Central memory CD8-positive, alpha-beta T cell (primary cell): ENCODE results near the gene GABRB2.

ENCODE experiments used
- ATAC-seq: fragments of 150-1000 bp; cut with Tn5 transposase; replicated peaks from 2 replicates; pipeline ENCODE4 v1.10.0; 2022; ENCODE audit warnings: mild to moderate bottlenecking, moderate FRiP score, moderate number of reproducible peaks; ENCODE audit not compliant: poor library complexity, severe bottlenecking; ENCODE audit errors: extremely low read depth
- DNase-seq, 2 donors: peaks; one replicate each; pipeline ENCODE4 v3.0.0; 2021; ENCODE audit warnings: low spot score in 2 of 2
- H3K27ac Mint-ChIP-seq: one replicate; pipeline ENCODE4 v1.8.0; 2022; ENCODE audit warnings: low read depth, mild to moderate bottlenecking, moderate library complexity, mixed read lengths
- H3K27me3 Mint-ChIP-seq: one replicate; pipeline ENCODE4 v1.8.0; 2022; ENCODE audit warnings: mixed read lengths
- H3K36me3 Mint-ChIP-seq: one replicate; pipeline ENCODE4 v1.8.0; 2022; ENCODE audit warnings: mild to moderate bottlenecking, moderate library complexity, mixed read lengths; ENCODE audit not compliant: insufficient read depth
- H3K4me1 Mint-ChIP-seq: one replicate; pipeline ENCODE4 v1.8.0; 2022; ENCODE audit warnings: mixed read lengths
- H3K4me3 Mint-ChIP-seq: one replicate; pipeline ENCODE4 v1.8.0; 2022; ENCODE audit warnings: mild to moderate bottlenecking, moderate library complexity, mixed read lengths
- H3K9me3 Mint-ChIP-seq: one replicate; pipeline ENCODE4 v1.8.0; 2022; ENCODE audit warnings: mixed read lengths

Gene GABRB2

DNA sequence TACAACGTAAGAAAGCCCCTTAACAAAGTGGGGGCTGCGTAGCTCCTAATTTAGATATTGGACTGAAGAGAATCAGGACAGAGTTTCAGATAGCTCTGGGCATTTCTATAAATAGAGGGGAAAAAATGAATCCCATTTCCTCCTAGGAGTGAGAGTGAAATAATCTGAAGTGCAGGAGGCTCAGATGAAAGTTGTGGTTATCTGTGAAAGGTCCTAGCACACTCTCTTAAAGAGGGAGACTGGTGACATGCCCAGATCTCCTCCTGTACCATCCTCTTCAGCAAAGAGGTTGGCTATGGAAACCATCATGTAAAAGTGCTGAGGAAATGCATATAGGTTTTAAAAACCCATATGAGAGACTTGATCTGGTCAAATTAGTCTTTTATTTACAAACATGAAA is 143.4 kb downstream of the GABRB2 start:
- H3K36me3 Mint-ChIP-seq, result no peaks in the 10 kb centered on the region
- H3K9me3 Mint-ChIP-seq, result no peaks in the 10 kb centered on the region
- no peak for ATAC-seq
- H3K27ac Mint-ChIP-seq, result no peak overlapping the region
- DNase-seq, result no peak
- H3K4me3 Mint-ChIP-seq, result no peak overlapping the region
- H3K4me1 Mint-ChIP-seq, result no peaks in the 10 kb centered on the region
- no peaks in the 10 kb centered on the region for H3K27me3 Mint-ChIP-seq

DNA sequence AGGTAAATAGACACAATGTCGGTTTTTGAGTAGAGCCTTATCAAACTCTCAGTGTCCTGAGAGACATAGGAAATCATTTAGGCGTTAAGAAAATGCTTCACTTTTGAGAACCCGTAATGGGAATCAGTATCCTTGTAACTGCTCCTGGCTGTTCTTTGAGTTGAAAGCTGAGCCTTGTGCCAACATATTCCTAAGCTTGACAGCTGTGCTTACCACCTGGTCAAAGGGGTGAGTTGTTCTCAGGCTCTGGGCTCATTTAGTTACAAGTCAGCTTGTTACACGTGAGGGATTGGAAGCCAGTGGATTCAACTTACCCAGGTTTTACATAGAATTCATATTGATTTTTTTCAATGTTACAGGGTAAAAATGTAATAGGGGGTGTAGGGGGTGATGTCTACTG is 145.9 kb downstream of the GABRB2 start:
- H3K4me3 Mint-ChIP-seq, result no peak overlapping the region

DNA sequence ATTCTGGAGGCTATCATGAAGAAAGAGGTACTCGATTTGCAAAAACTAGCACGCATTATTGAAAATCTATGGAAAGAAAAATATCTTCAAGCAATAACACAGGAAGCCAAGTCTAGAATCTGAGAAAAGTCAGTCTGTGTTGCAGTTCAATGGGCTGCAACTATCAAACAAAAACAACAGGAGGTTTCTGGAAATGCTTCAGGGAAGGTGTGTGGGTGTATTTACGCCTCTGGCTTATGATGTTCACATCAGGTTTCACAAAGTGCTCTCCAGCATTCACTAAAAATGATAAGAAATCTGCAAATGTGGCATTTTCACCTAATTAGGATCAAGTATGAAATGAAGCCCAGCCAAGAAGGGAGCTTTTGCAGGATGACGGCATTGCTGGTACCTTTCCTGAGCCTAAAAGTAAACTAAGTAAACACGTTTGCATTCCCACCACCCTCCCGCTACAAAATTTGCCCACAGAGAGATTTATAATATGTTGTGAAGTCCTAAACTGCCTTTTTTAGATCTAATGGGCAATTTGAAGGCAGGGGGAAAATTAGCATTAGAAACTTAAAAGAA is 146.4 kb downstream of the GABRB2 start:
- Mint-ChIP-seq H3K9me3 (no peaks in the 10 kb centered on the region), H3K4me3 (no peak overlapping the region), H3K4me1 (no peaks in the 10 kb centered on the region), H3K27me3 (no peaks in the 10 kb centered on the region), H3K27ac (no peak overlapping the region), H3K36me3 (no peaks in the 10 kb centered on the region)
- ATAC-seq (no peak), DNase-seq (no peak)

More for the DNA sequence above, 145.9 kb downstream of the GABRB2 start:
- H3K27ac Mint-ChIP-seq, result no peak overlapping the region
- DNase-seq (no peak), ATAC-seq (no peak)
- no peaks in the 10 kb centered on the region for H3K27me3 Mint-ChIP-seq
- H3K4me1 Mint-ChIP-seq, result no peaks in the 10 kb centered on the region
- no peaks in the 10 kb centered on the region for H3K36me3 Mint-ChIP-seq
- no peaks in the 10 kb centered on the region for H3K9me3 Mint-ChIP-seq

DNA sequence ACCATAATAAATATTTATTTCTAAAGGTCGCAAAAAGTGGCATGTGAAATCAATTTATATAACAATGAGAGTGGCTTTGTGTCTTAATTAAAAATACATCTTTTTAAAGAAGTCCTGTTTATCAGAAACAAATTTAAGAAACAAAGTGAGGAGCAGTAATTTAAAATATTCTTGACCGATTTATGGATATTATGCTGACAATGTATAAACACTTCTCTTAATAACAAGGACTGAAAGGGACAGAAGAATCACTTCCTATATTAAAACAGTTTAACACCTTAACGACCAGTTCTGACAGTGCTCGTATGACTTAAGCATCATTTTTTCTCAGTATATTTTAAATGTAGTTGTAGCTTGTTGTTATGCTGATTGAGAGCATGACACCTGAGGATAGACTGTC is 149.1 kb downstream of the GABRB2 start:
- Mint-ChIP-seq H3K4me3 (no peak overlapping the region), H3K27me3 (no peaks in the 10 kb centered on the region), H3K9me3 (no peaks in the 10 kb centered on the region), H3K27ac (no peak overlapping the region), H3K4me1 (no peaks in the 10 kb centered on the region), H3K36me3 (no peaks in the 10 kb centered on the region)
- ATAC-seq, result no peak
- DNase-seq, result no peak

DNA sequence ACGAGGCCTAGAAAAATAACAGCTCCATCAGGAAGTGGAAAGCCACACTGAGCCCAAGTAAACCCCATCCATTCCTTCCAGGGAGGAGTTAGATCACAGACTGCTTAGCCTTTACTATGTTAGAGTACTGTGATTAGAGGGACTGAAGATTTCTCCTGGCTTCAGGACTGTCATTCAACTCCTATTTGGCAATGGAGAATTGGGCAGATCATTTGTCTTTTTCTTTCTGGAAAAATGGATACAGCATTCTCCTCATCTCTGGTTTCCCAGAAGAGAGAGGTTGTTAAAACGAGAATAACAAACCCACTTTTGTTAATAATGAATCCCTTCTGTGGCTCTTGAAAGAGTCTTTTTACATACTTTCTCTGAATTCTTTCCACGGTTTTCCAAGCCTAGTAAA is 150.4 kb downstream of the GABRB2 start:
- Mint-ChIP-seq H3K27me3 (no peaks in the 10 kb centered on the region), H3K27ac (no peak overlapping the region), H3K36me3 (no peaks in the 10 kb centered on the region), H3K9me3 (no peaks in the 10 kb centered on the region), H3K4me3 (no peak overlapping the region), H3K4me1 (no peaks in the 10 kb centered on the region)
- DNase-seq (no peak), ATAC-seq (no peak)

DNA sequence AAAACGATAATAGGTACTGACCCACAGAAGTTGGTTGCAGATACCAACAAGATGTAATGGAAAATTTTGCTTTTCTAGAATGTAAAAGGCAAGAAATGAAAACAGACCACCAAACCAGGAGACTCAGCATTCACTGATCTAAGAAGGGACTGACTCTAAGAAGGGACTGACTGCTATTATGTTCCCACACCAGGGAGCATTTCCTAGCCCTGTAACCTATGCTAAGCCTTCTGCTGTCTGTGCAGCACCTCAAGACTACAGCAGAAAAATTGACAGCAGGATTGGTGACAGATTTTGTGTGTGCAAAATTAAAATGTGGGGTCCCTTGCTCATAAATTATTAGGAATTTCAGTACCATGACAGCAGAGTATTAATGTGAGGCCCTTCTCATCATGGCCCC is 154.8 kb downstream of the GABRB2 start:
- no peak for ATAC-seq
- Mint-ChIP-seq H3K9me3 (no peaks in the 10 kb centered on the region), H3K4me1 (no peaks in the 10 kb centered on the region), H3K4me3 (no peak overlapping the region), H3K27ac (no peak overlapping the region), H3K27me3 (no peaks in the 10 kb centered on the region), H3K36me3 (no peaks in the 10 kb centered on the region)
- DNase-seq, result no peak

DNA sequence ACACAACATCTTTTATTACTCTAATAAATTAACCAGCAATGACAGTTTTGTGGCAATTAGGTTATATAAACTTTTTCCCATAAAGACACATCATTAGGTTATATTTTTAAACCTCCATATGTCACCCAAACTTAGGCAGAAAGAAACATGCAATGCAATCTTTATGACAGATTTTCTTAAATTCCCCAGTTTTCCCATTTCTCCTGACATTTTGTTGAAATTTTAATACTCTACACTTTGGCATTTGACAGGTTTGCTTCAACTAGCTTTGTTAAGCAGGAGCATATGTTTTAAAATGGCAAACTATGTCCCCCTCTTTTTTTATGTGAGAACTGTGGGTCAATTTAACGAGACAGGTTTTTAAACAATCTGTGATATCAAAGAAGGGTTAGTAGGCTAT is 155.5 kb downstream of the GABRB2 start:
- no peaks in the 10 kb centered on the region for H3K36me3 Mint-ChIP-seq
- no peak overlapping the region for H3K27ac Mint-ChIP-seq
- no peak for DNase-seq
- H3K4me3 Mint-ChIP-seq, result no peak overlapping the region
- no peak for ATAC-seq
- no peaks in the 10 kb centered on the region for H3K4me1 Mint-ChIP-seq
- H3K9me3 Mint-ChIP-seq, result no peaks in the 10 kb centered on the region
- H3K27me3 Mint-ChIP-seq, result no peaks in the 10 kb centered on the region

DNA sequence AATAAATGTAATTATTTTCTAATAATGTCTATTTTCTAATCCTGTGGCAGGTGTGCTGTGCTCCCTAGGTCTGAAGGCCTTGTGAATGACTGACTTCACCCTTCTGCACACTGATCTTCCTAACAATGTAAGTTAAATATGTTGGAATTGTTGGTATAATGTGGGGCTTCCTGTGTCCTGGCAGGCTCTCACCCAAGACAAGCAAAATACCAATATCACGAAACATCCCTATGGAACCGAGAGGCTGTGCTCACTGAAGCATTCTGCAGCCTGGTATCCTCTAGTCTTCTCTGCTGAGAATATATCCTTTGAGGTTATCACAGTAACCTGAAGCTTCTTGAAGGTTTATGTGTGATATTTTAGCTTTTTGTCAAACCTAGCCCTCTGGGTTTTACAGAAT is 159.4 kb downstream of the GABRB2 start:
- Mint-ChIP-seq H3K36me3 (no peaks in the 10 kb centered on the region), H3K9me3 (peaks cover 11% of the 10 kb centered on the region), H3K4me1 (no peaks in the 10 kb centered on the region), H3K27me3 (no peaks in the 10 kb centered on the region), H3K4me3 (no peak overlapping the region), H3K27ac (no peak overlapping the region)
- ATAC-seq, result no peak
- no peak for DNase-seq

DNA sequence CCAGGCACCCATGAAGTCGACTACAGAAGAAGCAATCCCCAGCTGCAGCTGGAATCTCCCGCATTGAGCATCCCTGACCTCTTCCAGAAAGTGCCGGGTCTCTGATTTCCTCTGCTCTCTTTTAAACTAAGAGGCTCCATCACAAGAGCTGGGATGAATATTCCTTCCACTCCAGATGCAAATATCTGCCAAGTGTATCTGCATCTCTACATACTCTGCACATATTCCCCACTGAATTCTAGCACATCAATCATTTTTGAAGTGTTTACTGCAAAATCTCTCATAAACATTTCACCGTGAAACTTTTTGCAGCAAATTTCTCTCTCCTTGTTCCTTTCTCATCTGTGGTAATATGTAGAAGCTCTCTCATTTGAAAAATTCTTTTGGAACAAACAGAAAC is 161.5 kb downstream of the GABRB2 start:
- ATAC-seq, result no peak
- Mint-ChIP-seq H3K36me3 (no peaks in the 10 kb centered on the region), H3K4me1 (no peaks in the 10 kb centered on the region), H3K9me3 (peaks cover 11% of the 10 kb centered on the region), H3K27me3 (no peaks in the 10 kb centered on the region), H3K4me3 (no peak overlapping the region), H3K27ac (no peak overlapping the region)
- DNase-seq, result no peak

DNA sequence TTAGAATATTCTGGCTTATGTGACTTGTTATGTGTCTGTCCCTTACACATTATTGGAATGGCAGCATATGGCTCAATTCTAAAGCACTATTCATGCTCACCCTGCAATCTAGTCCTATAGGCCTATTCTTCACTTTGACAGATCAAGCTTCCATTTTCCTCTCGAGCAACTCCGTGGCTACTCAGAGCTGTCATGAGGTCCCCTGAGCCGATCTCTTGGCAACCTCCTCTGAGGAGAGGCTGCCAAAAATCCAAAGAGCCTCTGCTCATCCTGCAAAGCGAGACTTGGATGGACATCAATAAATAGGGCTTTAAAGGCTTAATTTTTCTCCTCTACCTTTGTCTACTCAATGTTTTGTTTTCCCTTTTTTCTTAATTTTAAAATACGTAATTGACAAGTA is 163.8 kb downstream of the GABRB2 start:
- Mint-ChIP-seq H3K27me3 (no peaks in the 10 kb centered on the region), H3K36me3 (no peaks in the 10 kb centered on the region), H3K4me3 (no peak overlapping the region), H3K27ac (no peak overlapping the region), H3K4me1 (no peaks in the 10 kb centered on the region), H3K9me3 (peaks cover 11% of the 10 kb centered on the region)
- DNase-seq, result no peak
- no peak for ATAC-seq

DNA sequence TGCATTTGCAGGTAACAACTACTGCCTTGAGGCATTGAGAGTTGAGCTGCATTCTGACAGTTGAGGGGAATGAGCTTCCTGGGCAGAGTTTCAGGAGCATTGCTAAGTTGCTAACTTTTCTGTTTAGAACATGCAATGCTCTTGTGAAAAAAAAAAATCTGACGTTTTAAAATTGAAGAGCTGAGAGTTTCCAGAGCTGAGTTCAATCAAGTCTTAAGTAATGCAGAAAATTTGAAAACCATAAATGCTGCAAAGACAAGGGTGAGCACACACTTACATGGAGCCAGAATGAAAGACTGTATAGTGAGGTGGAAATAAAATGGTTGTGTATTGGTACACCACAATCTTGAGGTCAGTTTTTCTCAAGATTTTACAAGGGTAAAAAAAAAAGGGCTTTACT is 166.0 kb downstream of the GABRB2 start:
- no peak overlapping the region for H3K27ac Mint-ChIP-seq
- H3K27me3 Mint-ChIP-seq, result no peaks in the 10 kb centered on the region

DNA sequence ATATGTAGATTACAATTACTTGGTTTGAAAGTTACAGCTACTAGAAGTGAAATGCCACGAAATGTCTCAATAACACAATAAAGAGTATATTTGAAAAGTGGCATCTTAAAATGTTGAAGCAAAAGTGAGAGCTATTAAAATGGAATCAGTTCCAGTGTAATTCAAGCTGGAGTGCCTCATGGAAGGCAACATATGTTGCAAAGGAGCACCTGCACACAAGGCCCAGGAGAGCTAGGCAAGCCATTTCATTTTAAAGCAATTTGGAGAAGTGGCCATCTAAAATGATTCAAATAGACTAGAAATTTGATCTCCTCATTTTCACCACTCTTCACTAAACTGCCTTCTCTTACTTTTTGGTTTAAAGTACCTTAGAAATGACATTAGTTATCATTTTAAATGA is 167.8 kb downstream of the GABRB2 start:
- Mint-ChIP-seq H3K4me3 (no peak overlapping the region), H3K27me3 (no peaks in the 10 kb centered on the region), H3K27ac (no peak overlapping the region), H3K4me1 (no peaks in the 10 kb centered on the region), H3K36me3 (no peaks in the 10 kb centered on the region), H3K9me3 (no peaks in the 10 kb centered on the region)
- DNase-seq (no peak), ATAC-seq (no peak)

More for the DNA sequence above, 166.0 kb downstream of the GABRB2 start:
- DNase-seq (no peak), ATAC-seq (no peak)
- no peak overlapping the region for H3K4me3 Mint-ChIP-seq
- no peaks in the 10 kb centered on the region for H3K36me3 Mint-ChIP-seq
- no peaks in the 10 kb centered on the region for H3K4me1 Mint-ChIP-seq
- H3K9me3 Mint-ChIP-seq, result peaks cover 6% of the 10 kb centered on the region

DNA sequence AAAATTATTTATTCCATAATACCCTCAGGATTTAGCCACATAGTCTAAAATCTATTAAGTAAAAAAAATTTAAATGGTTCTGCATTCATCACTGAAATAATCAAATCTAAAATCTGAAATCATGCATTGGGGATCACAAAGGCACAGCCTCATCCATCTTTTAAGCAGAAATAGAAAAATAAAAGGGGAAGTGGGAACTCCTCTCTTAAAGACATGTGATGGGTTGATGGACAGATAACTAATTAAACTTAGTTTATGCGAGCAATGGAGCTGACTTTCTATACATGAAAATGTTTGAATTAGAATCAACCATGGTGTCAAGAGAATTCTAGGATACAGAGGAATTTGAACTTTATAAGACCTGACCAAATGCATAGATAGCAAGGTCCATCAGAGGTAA is 170.5 kb downstream of the GABRB2 start:
- Mint-ChIP-seq H3K4me1 (no peaks in the 10 kb centered on the region), H3K9me3 (no peaks in the 10 kb centered on the region), H3K27ac (no peak overlapping the region), H3K4me3 (no peak overlapping the region), H3K27me3 (no peaks in the 10 kb centered on the region), H3K36me3 (no peaks in the 10 kb centered on the region)
- ATAC-seq (no peak), DNase-seq (no peak)

DNA sequence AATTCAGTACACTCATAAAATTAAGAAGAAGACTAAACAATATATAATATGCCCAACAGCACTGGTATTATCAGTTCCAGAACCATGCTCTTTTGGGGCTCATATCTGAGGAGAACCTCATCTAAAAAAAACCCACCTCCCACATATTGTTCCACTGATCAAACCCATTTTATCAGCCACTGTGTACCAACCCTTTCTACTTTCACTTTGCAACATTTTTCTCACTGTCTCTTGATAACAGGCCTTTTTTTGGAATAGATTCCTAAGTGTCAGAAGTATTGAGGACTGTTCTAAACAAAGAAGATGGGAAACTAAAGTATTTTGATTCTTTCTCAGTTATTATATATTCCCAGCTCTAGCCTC is 173.2 kb downstream of the GABRB2 start:
- no peak overlapping the region for H3K4me3 Mint-ChIP-seq

More for the DNA sequence above, 173.2 kb downstream of the GABRB2 start:
- no peak for ATAC-seq
- Mint-ChIP-seq H3K27me3 (no peaks in the 10 kb centered on the region), H3K36me3 (no peaks in the 10 kb centered on the region), H3K27ac (no peak overlapping the region), H3K9me3 (no peaks in the 10 kb centered on the region), H3K4me1 (no peaks in the 10 kb centered on the region)
- DNase-seq, result no peak
